Keratinocyte (primary cell): ENCODE results near the gene CFLAR. TPM values are rescaled to one million over a fixed set of nuclear protein-coding genes. Genes with fewer than 3 reads are reported as not detected.

ENCODE experiments used
- DNase-seq: peaks from one replicate; pipeline ENCODE4 v3.0.0-alpha.2; 2011; ENCODE audit warnings: low read depth, missing footprints, low spot score
- FAIRE-seq: peaks from 2 replicates; lab custom pipeline; 2011; peaks lifted over from hg19 to GRCh38; lab: Jason Lieb, UNC
- H2AFZ ChIP-seq: 2 replicates; pipeline ENCODE4 v1.6.0; 2012; ENCODE audit warnings: low read length, control low read depth, inconsistent platforms; ENCODE audit not compliant: control insufficient read depth
- H3K27ac ChIP-seq: 2 replicates; pipeline ENCODE4 v1.5.1; 2011; ENCODE audit warnings: low read length; ENCODE audit not compliant: control insufficient read depth, insufficient read depth
- H3K27me3 ChIP-seq: 3 replicates; pipeline ENCODE4 v1.6.0; 2011; ENCODE audit warnings: low read length; ENCODE audit not compliant: control insufficient read depth, insufficient read depth; ENCODE audit errors: extremely low read depth
- H3K36me3 ChIP-seq, 2 experiments: 2 replicates in 1 of 2; 3 replicates in 1 of 2; pipeline ENCODE4 v1.5.1; 2011; ENCODE audit warnings: low read length in 2 of 2, mild to moderate bottlenecking in 1 of 2; ENCODE audit not compliant: control insufficient read depth in 2 of 2, insufficient read depth in 2 of 2; ENCODE audit errors: extremely low read depth in 1 of 2
- H3K4me1 ChIP-seq: 3 replicates; pipeline ENCODE4 v1.5.1; 2011; ENCODE audit warnings: low read length; ENCODE audit not compliant: control insufficient read depth, insufficient read depth; ENCODE audit errors: extremely low read depth
- H3K4me2 ChIP-seq: 3 replicates; pipeline ENCODE4 v1.6.0; 2011; ENCODE audit warnings: low read depth, low read length; ENCODE audit not compliant: control insufficient read depth, insufficient read depth; ENCODE audit errors: extremely low read depth
- H3K4me3 ChIP-seq, 3 experiments: fragments of 200-600 bp in 1 of 3; sonication (generic) in 1 of 3; 2 replicates in 2 of 3; 3 replicates in 1 of 3; pipeline ENCODE4 v1.5.1; 2011 to 2016; ENCODE audit warnings: low read length in 3 of 3, mild to moderate bottlenecking in 3 of 3, control low read depth in 2 of 3, inconsistent platforms in 1 of 3, low read depth in 1 of 3, mixed read lengths in 1 of 3, mixed run types in 1 of 3, moderate library complexity in 1 of 3; ENCODE audit not compliant: control insufficient read depth in 2 of 3, insufficient read depth in 2 of 3; ENCODE audit errors: extremely low read depth in 1 of 3
- H3K79me2 ChIP-seq: 2 replicates; pipeline ENCODE4 v1.6.0; 2012; ENCODE audit warnings: low read length; ENCODE audit not compliant: control insufficient read depth, insufficient read depth
- H3K9ac ChIP-seq: 3 replicates; pipeline ENCODE4 v1.6.0; 2011; ENCODE audit warnings: low read length; ENCODE audit not compliant: control insufficient read depth, insufficient read depth; ENCODE audit errors: extremely low read depth
- H3K9me1 ChIP-seq: 3 replicates; pipeline ENCODE4 v1.6.0; 2011; ENCODE audit warnings: low read length; ENCODE audit not compliant: control insufficient read depth, insufficient read depth; ENCODE audit errors: extremely low read depth
- H3K9me3 ChIP-seq: 2 replicates; pipeline ENCODE4 v1.5.1; 2012; ENCODE audit warnings: low read depth, low read length; ENCODE audit not compliant: control insufficient read depth
- H4K20me1 ChIP-seq: 3 replicates; pipeline ENCODE4 v1.6.0; 2011; ENCODE audit warnings: low read length; ENCODE audit not compliant: control insufficient read depth, insufficient read depth; ENCODE audit errors: extremely low read depth
- CTCF ChIP-seq, 3 experiments: IDR thresholded peaks in 1 of 3; conservative IDR thresholded peaks in 1 of 3; optimal IDR thresholded peaks in 1 of 3; 2 replicates in 2 of 3; 3 replicates in 1 of 3; pipeline versions ENCODE3 to v1.5.1; 2011; ENCODE audit warnings: low read length in 3 of 3, mild to moderate bottlenecking in 3 of 3, moderate library complexity in 2 of 3, control low read depth in 1 of 3, inconsistent platforms in 1 of 3; ENCODE audit not compliant: insufficient read depth in 2 of 3; ENCODE audit errors: extremely low read depth in 1 of 3
- EZH2 ChIP-seq: IDR thresholded peaks from one replicate; pipeline ENCODE4 v1.6.1; 2012; ENCODE audit warnings: inconsistent platforms, mild to moderate bottlenecking, low read length, moderate library complexity
- dilution Hi-C: fragments of 300-500 bp; cut with MboI; formaldehyde crosslinking; loops from one replicate; pipeline ENCODE4 v1.7.0; 2020; ENCODE audit warnings: low sequenced_read_pairs; ENCODE audit not compliant: extremely low pct_ligation_motif_present
- polyA plus RNA-seq, 5 experiments: library from polyadenylated mRNA; depleted of rRNA in 3 of 5; stranded (reverse) in 3 of 5; stranded (forward) in 1 of 5; unstranded in 1 of 5; fragments of >200 nt; gene quantifications; 1 replicate in 1 of 5; 2 replicates in 3 of 5; 3 replicates in 1 of 5; pipeline versions ENCODE4 v1.2.1 to v1.2.3, GENCODE V29; 2011 to 2012; ENCODE audit warnings: missing spikeins in 2 of 5, low read depth in 1 of 5, low replicate concordance in 1 of 5

The CFLAR gene
- polyA plus RNA-seq, 1 donor (not counting 4 experiments of a cell fraction or from before 2014, with no cell fraction given) = 37.3 TPM

GRCh38 chr2:201111096-201111495 lies 4.9 kb upstream of the CFLAR start:
- dilution Hi-C loops = no loop called here
- Histone ChIP-seq H3K79me2 (no peaks in the 10 kb centered on the region), H3K4me1 (peaks cover 6% of the 10 kb centered on the region), H3K4me3 (no peak overlapping the region), H3K27me3 (no peaks in the 10 kb centered on the region), H2AFZ (no peak overlapping the region), H3K9ac (no peak overlapping the region), H3K9me3 (no peaks in the 10 kb centered on the region), H3K27ac (no peak overlapping the region), H3K4me2 (no peak overlapping the region), H3K36me3 (no peaks in the 10 kb centered on the region), H3K9me1 (no peaks in the 10 kb centered on the region), H4K20me1 (no peaks in the 10 kb centered on the region)
- no peak for TF ChIP-seq EZH2
- TF ChIP-seq CTCF (optimal IDR thresholded peaks at IDR 0.05 in 1 of 3, IDR thresholded peaks at IDR 0.05 in 1 of 3, conservative IDR thresholded peaks at IDR 0.05 in 1 of 3; ENCODE audit: extremely low read depth in 1 of 3, insufficient read depth in 2 of 3, low read length in 3 of 3) = no peak
- FAIRE-seq (no peak), DNase-seq (no peak)

GRCh38 chr2:201114350-201114749 lies 1.6 kb upstream of the CFLAR start:
- TF ChIP-seq EZH2 (no peak), CTCF (optimal IDR thresholded peaks at IDR 0.05 in 1 of 3, IDR thresholded peaks at IDR 0.05 in 1 of 3, conservative IDR thresholded peaks at IDR 0.05 in 1 of 3; ENCODE audit: extremely low read depth in 1 of 3, insufficient read depth in 2 of 3, low read length in 3 of 3) (no peak)
- H3K27me3 ChIP-seq = no peaks in the 10 kb centered on the region
- H3K36me3 ChIP-seq = no peaks in the 10 kb centered on the region
- dilution Hi-C loops = no loop called here
- no peaks in the 10 kb centered on the region for H3K9me1 ChIP-seq
- H3K4me2 ChIP-seq = peak overlapping the region; percentile 34
- no peak overlapping the region for H3K9ac ChIP-seq
- no peak overlapping the region for H2AFZ ChIP-seq
- H4K20me1 ChIP-seq = no peaks in the 10 kb centered on the region
- no peak overlapping the region for H3K27ac ChIP-seq
- peaks cover 10% of the 10 kb centered on the region for H3K79me2 ChIP-seq
- DNase-seq (no peak), FAIRE-seq (no peak)
- H3K9me3 ChIP-seq = no peaks in the 10 kb centered on the region
- no peak overlapping the region for H3K4me3 ChIP-seq
- H3K4me1 ChIP-seq = peaks cover 13% of the 10 kb centered on the region
